ENCODE results near the gene BCL2L1. TPM values are rescaled to one million over a fixed set of nuclear protein-coding genes. Genes with fewer than 3 reads are reported as not detected.

BCL2L1 gene
- total RNA-seq, 1 experiment from 2014 or later: 226 TPM

- Histone ChIP-seq H3K9ac (ENCODE audit: low read length) (peak overlapping the region; percentile 96), H2AFZ (ENCODE audit: low read depth, low read length, poor library complexity, severe bottlenecking) (no peak overlapping the region), H3K4me3 (replicated peaks in 1 of 2; ENCODE audit: low read depth in 1 of 2, low read length in 2 of 2) (peak overlapping the region; percentile 82 to 87), H3K4me2 (ENCODE audit: low read length) (peak overlapping the region; percentile 94), H3K9me2 (ENCODE audit: insufficient read depth) (no peaks in the 10 kb centered on the region), H3K36me3 (ENCODE audit: control insufficient read depth in 1 of 2, insufficient read depth in 2 of 2, low read length in 2 of 2) (peaks cover 5 to 46% of the 10 kb centered on the region in 2 experiments; a peak in 3 of 4 replicates), H3K4me1 (ENCODE audit: control insufficient read depth in 1 of 2, insufficient read depth in 2 of 2, low read length in 2 of 2) (peaks cover 56 to 75% of the 10 kb centered on the region in 2 experiments), H3K79me2 (ENCODE audit: insufficient read depth, low read length) (peaks cover 67% of the 10 kb centered on the region), H4K20me1 (ENCODE audit: insufficient read depth) (no peaks in the 10 kb centered on the region), H3K27me3 (ENCODE audit: insufficient read depth, low read length) (no peaks in the 10 kb centered on the region), H3K27ac (ENCODE audit: low read depth, low read length) (peak overlapping the region; percentile 98), H3K9me3 (ENCODE audit: control insufficient read depth in 1 of 2, insufficient read depth in 1 of 2, low read depth in 1 of 2, low read length in 2 of 2) (no peaks in the 10 kb centered on the region)
- TF ChIP-seq POLR2AphosphoS5 (IDR thresholded peaks at IDR 0.05; ENCODE audit: low read depth, low read length) (peak; percentile 12; the same call in 1 of the 2 replicates), EZH2 (IDR thresholded peaks at IDR 0.05) (no peak)
- ChIA-PET POLR2A (interaction anchor here (0.7 to 4.3 kb wide), 6 partner anchors 9 to 144 kb away, joined by 3 to 33 read pairs (median 8); no protein-coding TSS in a partner anchor), RAD21 (ENCODE audit: low non-redundant PET in 1 of 2, low total read pairs in 2 of 2, uncharacterized antibody in 2 of 2, unreplicated experiment in 2 of 2) (no interaction called here), CTCF (interaction anchor here (1.6 to 3.6 kb wide), 3 partner anchors 61 to 110 kb away, joined by 6 to 127 read pairs (median 27); no protein-coding TSS in a partner anchor)
- TSS peak; percentile 50 for BruUV-seq (replicated peaks)
- intact Hi-C loops (cut with micrococcal nuclease): loop anchor here (5.0 kb wide), 1 partner anchor 159 kb away; no protein-coding TSS in a partner anchor
- no peak for ATAC-seq
- DNase-seq (ENCODE audit: low read depth, low spot score): no peak
These were observed 1.0 kb downstream of the BCL2L1 start for GRCh38 chr20:31721408-31722256.

GRCh38 chr20:31720486-31721407 lies 1.9 kb downstream of the BCL2L1 start:
- peaks cover 65 to 81% of the 10 kb centered on the region in 2 experiments for H3K4me1 ChIP-seq (ENCODE audit: control insufficient read depth in 1 of 2, insufficient read depth in 2 of 2, low read length in 2 of 2)
- H2AFZ ChIP-seq (ENCODE audit: low read depth, low read length, poor library complexity, severe bottlenecking): no peak overlapping the region
- RAD21 ChIA-PET (ENCODE audit: low non-redundant PET in 1 of 2, low total read pairs in 2 of 2, uncharacterized antibody in 2 of 2, unreplicated experiment in 2 of 2): interaction anchor here (0.5 to 1.7 kb wide), 3 partner anchors 59 to 148 kb away, joined by 3 to 5 read pairs (median 4); no protein-coding TSS in a partner anchor
- POLR2A ChIA-PET: interaction anchor here (0.6 to 4.3 kb wide), 5 partner anchors 8 to 112 kb away, joined by 3 to 33 read pairs (median 4); no protein-coding TSS in a partner anchor
- intact Hi-C loops (cut with micrococcal nuclease): loop anchor here (5.0 kb wide), 1 partner anchor 158 kb away; no protein-coding TSS in a partner anchor
- peak overlapping the region; percentile 94 for H3K4me2 ChIP-seq (ENCODE audit: low read length)
- H3K27ac ChIP-seq (ENCODE audit: low read depth, low read length): peak overlapping the region; percentile 98
- H3K79me2 ChIP-seq (ENCODE audit: insufficient read depth, low read length): peaks cover 76% of the 10 kb centered on the region
- H3K4me3 ChIP-seq (replicated peaks in 1 of 2; ENCODE audit: low read depth in 1 of 2, low read length in 2 of 2): peak overlapping the region; percentile 82 to 87
- DNase-seq (ENCODE audit: low read depth, low spot score): no peak
- peak overlapping the region; percentile 96 for H3K9ac ChIP-seq (ENCODE audit: low read length)
- H3K9me2 ChIP-seq (ENCODE audit: insufficient read depth): no peaks in the 10 kb centered on the region
- H3K9me3 ChIP-seq (ENCODE audit: control insufficient read depth in 1 of 2, insufficient read depth in 1 of 2, low read depth in 1 of 2, low read length in 2 of 2): no peaks in the 10 kb centered on the region
- H3K36me3 ChIP-seq (ENCODE audit: control insufficient read depth in 1 of 2, insufficient read depth in 2 of 2, low read length in 2 of 2): peaks cover 5 to 55% of the 10 kb centered on the region in 2 experiments
- no peaks in the 10 kb centered on the region for H4K20me1 ChIP-seq (ENCODE audit: insufficient read depth)
- BruUV-seq (replicated peaks): TSS peak; percentile 40
- no peaks in the 10 kb centered on the region for H3K27me3 ChIP-seq (ENCODE audit: insufficient read depth, low read length)
- CTCF ChIA-PET: interaction anchor here (0.9 to 1.7 kb wide), 4 partner anchors 59 to 108 kb away, joined by 3 to 6 read pairs (median 5); no protein-coding TSS in a partner anchor
- TF ChIP-seq CTCF (IDR thresholded peaks at IDR 0.05 in 2 of 3, conservative IDR thresholded peaks at IDR 0.05 in 1 of 3; ENCODE audit: borderline replicate concordance in 1 of 3, insufficient read depth in 1 of 3, low read depth in 2 of 3, low read length in 2 of 3): no peak
- TF ChIP-seq EGR1 (IDR thresholded peaks at IDR 0.05; ENCODE audit: low read depth): no peak
- 0 out of 2 replicates have a peak, but pooled peaks have one; percentile 26 for TF ChIP-seq POLR2AphosphoS5 (IDR thresholded peaks at IDR 0.05; ENCODE audit: low read depth, low read length)
- ATAC-seq: no peak

Data from HCT116 (cell line).